Keratinocyte (primary cell): ENCODE measurements around the gene MEX3C.

Experiments used
- CTCF ChIP-seq, 3 experiments: IDR thresholded peaks in 1 of 3; conservative IDR thresholded peaks in 1 of 3; optimal IDR thresholded peaks in 1 of 3; 2 replicates in 2 of 3; 3 replicates in 1 of 3; pipeline versions ENCODE3 to v1.5.1; 2011; ENCODE audit warnings: low read length in 3 of 3, mild to moderate bottlenecking in 3 of 3, moderate library complexity in 2 of 3, control low read depth in 1 of 3, inconsistent platforms in 1 of 3; ENCODE audit not compliant: insufficient read depth in 2 of 3; ENCODE audit errors: extremely low read depth in 1 of 3
- EZH2 ChIP-seq: IDR thresholded peaks from one replicate; pipeline ENCODE4 v1.6.1; 2012; ENCODE audit warnings: inconsistent platforms, mild to moderate bottlenecking, low read length, moderate library complexity

- no peak for TF ChIP-seq EZH2
- no peak for TF ChIP-seq CTCF (optimal IDR thresholded peaks at IDR 0.05 in 1 of 3, IDR thresholded peaks at IDR 0.05 in 1 of 3, conservative IDR thresholded peaks at IDR 0.05 in 1 of 3; ENCODE audit: extremely low read depth in 1 of 3, insufficient read depth in 2 of 3, low read length in 3 of 3)
Observed at GRCh38 chr18:51229328-51229727, 31.8 kb upstream of the MEX3C start.
